HG03460 (cell line): Measurements from ENCODE around the gene A4GNT.

Experiments
- ATAC-seq: cut with Tn5 transposase; IDR thresholded peaks from one replicate; pipeline ENCODE4 v1.9.1; 2021; ENCODE audit not compliant: unreplicated experiment

Gene A4GNT

DNA sequence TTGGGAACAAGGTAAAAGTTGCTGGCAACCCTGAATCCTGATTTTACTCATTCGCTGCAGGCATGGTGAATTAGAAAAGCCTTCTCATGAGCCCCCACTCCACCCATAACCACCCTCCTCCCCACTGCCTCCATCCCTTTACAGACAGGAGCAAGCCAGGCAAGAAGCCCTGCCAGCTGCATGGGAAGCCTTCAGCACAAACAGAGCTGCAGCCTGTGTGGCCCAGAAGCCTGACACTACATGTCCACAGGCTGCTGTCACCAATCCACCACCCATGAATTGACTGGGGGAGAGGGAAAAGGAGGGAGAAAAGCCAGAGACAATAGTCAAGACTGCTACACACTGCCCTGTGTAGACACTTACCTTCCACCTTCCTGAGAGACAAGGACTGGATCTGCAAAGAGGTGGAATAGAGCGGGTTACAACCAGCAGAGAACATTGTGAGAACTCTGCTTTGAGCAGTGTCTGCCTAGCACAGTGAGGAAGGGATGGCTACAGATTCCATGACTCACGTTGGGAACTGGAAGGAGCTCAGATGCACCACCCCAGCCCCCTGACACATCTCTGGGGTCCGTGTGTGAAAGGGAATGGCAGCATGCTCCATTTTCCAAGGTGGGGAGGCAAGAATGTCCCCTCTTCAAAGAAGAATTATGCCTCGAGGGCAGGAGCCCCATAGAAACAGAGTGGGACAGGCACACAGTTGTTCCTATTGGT, 50.7 kb downstream of the A4GNT start:
- no peak for ATAC-seq

DNA sequence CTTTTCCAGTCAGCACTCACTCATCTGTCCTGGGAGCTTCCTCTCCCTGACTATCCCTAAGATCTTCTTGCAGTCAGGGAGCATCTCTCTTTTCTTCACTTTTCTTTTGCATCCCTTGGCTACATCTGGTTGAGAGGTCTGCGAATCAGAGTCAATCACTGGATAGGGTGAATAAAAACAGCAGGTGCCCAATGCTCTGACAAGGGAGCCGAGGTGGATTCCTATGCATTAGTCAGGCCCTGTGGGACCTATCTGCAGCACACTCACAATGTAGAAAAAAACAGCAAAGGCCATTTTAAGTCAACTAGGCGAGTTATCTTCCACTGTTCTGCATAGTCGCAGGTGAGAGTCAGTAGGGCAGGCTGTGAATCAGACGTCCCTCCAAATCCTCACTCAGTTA, 52.3 kb downstream of the A4GNT start:
- ATAC-seq = no peak

DNA sequence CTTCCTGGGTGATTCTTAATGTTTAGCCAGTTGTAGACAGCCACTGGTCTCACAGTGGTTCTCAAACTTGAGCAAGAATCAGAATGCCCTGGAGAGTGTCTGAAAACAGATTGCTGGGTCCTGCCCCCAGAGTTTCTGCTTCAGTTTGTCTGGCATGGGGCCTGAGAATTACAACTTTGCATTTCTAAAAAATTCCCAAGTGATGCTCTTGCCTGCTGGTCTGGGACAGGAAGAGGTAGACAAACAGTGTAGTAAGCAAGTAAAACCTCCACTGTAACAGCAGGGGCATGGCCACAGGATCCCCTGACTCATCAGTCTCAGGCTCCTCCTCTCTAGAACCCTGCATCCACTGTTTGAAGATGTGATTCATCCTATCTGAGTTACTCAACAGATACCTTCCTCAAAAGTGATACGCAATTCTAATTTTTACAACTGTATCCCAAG, 53.3 kb downstream of the A4GNT start:
- no peak for ATAC-seq

DNA sequence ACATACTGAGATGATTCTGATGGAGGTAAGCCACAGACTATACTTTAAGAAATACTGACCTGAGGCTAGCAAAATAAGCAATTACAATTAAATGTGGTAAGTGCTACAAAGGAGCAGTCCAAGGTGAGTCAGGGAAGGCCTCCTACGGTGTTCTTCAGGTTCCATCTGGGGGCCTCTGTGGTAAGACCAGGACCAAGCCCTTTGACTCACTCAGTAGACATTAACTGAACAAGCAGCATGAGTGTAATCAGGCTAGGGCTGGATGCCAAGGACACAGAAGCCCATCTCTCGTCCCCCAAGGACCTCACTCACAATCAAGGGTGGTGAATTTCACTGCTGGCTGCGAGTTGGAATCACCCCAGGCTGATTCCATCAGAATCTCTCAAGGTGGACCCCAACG, 54.1 kb downstream of the A4GNT start:
- no peak for ATAC-seq
